ENCODE measurements around the gene SYTL5.

The SYTL5 gene

DNA sequence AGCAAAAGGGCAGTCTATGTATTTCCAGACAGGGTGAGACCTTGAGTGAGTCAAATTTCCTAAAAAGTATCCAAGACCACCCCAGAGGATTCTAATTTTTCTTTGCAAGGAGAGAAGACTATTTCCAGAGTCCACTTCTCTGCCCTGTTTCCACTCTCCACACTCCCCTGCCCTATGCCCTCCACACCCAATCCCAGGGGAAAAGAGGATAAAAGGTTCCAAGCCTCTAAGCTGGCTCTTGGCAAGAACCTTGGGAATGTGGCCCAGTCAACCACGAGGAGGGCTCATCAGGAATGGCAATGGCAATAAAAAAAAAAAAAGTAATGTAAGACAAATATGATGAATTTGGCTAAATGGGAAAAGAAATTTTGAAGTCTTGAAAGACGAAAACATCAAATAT is 148.5 kb downstream of the SYTL5 start:
- Histone ChIP-seq H3K36me3 (ENCODE audit: insufficient read depth, insufficient read length, low read length) (peaks cover 33% of the 10 kb centered on the region), H3K4me3 (ENCODE audit: insufficient read length, low read depth) (no peak overlapping the region), H3K27me3 (ENCODE audit: insufficient read depth, insufficient read length) (no peaks in the 10 kb centered on the region), H3K4me1 (ENCODE audit: insufficient read depth, insufficient read length) (no peaks in the 10 kb centered on the region), H3K9me3 (ENCODE audit: insufficient read depth, low read length) (no peaks in the 10 kb centered on the region), H3K9ac (ENCODE audit: insufficient read length, low read depth) (no peak overlapping the region)
- TF ChIP-seq YY1 (IDR thresholded peaks at IDR 0.05; ENCODE audit: insufficient read depth, insufficient read length) (no peak), ZNF274 (IDR thresholded peaks at IDR 0.05; ENCODE audit: low read depth, low read length) (no peak), SUZ12 (IDR thresholded peaks at IDR 0.05; ENCODE audit: extremely low read depth, insufficient read depth, insufficient read length) (no peak)
- no peak for DNase-seq (ENCODE audit: low read depth, low spot score)

DNA sequence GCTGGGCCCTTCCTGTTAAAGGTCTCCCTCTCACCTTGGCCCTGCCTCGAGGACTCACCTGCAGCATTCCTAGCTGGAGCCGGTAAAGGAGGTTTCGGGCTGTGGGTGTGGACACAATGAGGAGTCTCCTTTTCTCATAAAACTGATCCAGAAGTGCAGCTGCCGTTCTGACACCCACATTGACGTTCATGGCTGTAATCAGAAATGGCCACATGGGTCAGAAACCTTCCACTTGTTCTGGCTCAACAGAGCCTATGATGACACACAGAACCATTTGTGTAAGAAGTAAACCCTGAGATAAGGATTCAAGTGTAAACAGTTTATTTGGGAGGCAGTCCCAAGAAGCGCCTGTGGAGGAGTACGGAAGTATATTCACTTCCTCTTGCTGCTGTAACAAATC is 150.5 kb downstream of the SYTL5 start:
- DNase-seq (ENCODE audit: low read depth, low spot score), result no peak
- TF ChIP-seq ZNF274 (IDR thresholded peaks at IDR 0.05; ENCODE audit: low read depth, low read length) (no peak), SUZ12 (IDR thresholded peaks at IDR 0.05; ENCODE audit: extremely low read depth, insufficient read depth, insufficient read length) (no peak), YY1 (IDR thresholded peaks at IDR 0.05; ENCODE audit: insufficient read depth, insufficient read length) (no peak)

DNA sequence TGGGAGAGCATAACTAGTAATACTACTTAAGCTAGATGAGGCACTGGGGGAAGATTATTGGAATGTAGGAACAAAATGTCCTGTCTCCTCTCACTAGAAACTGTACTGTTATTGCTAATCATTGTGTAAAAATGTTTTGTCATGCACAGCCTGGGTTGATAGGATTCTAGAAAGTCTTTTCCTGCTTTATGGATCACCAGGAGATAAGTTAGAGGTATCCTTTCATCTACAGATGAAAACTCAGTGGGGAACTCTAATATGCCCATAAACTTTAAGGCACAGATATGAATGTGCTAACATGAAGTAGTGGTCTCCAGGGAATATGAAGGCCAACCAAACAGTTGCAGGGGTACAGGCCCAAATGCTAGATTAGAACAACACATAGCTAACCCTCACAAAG is 156.8 kb downstream of the SYTL5 start:
- Histone ChIP-seq H3K4me1 (ENCODE audit: insufficient read depth, insufficient read length) (no peaks in the 10 kb centered on the region), H3K9me3 (ENCODE audit: insufficient read depth, low read length) (no peaks in the 10 kb centered on the region), H3K36me3 (ENCODE audit: insufficient read depth, insufficient read length, low read length) (peaks cover 36% of the 10 kb centered on the region), H3K4me3 (ENCODE audit: insufficient read length, low read depth) (no peak overlapping the region), H3K27me3 (ENCODE audit: insufficient read depth, insufficient read length) (no peaks in the 10 kb centered on the region), H3K9ac (ENCODE audit: insufficient read length, low read depth) (no peak overlapping the region)
- DNase-seq (ENCODE audit: low read depth, low spot score), result no peak
- no peak for TF ChIP-seq SUZ12 (IDR thresholded peaks at IDR 0.05; ENCODE audit: extremely low read depth, insufficient read depth, insufficient read length)
- TF ChIP-seq ZNF274 (IDR thresholded peaks at IDR 0.05; ENCODE audit: low read depth, low read length), result no peak
- no peak for TF ChIP-seq YY1 (IDR thresholded peaks at IDR 0.05; ENCODE audit: insufficient read depth, insufficient read length)

More for the DNA sequence above, 150.5 kb downstream of the SYTL5 start:
- Histone ChIP-seq H3K9ac (ENCODE audit: insufficient read length, low read depth) (no peak overlapping the region), H3K36me3 (ENCODE audit: insufficient read depth, insufficient read length, low read length) (peaks cover 44% of the 10 kb centered on the region), H3K9me3 (ENCODE audit: insufficient read depth, low read length) (no peaks in the 10 kb centered on the region), H3K27me3 (ENCODE audit: insufficient read depth, insufficient read length) (no peaks in the 10 kb centered on the region), H3K4me1 (ENCODE audit: insufficient read depth, insufficient read length) (no peaks in the 10 kb centered on the region), H3K4me3 (ENCODE audit: insufficient read length, low read depth) (no peak overlapping the region)

DNA sequence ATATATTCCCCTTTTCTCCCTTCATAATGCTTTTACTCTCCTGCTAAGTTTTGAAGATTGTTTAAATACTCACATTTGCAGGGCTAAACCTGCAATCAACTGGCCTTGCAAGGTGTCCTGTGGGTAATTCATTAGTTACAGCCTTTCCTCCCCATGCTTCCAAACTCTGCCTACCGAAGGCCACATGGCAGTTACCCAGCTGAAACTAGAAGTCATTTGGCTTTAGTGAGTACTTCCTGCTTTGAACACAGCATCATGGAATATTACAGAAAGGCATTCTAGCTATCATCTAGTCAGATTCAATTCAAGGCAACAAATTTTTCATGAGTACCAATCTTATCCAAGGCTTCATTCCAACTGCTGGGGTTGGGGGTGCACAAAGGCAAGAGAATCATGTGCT is 158.7 kb downstream of the SYTL5 start:
- Histone ChIP-seq H3K9me3 (ENCODE audit: insufficient read depth, low read length) (no peaks in the 10 kb centered on the region), H3K4me1 (ENCODE audit: insufficient read depth, insufficient read length) (no peaks in the 10 kb centered on the region), H3K36me3 (ENCODE audit: insufficient read depth, insufficient read length, low read length) (peaks cover 30% of the 10 kb centered on the region), H3K27me3 (ENCODE audit: insufficient read depth, insufficient read length) (no peaks in the 10 kb centered on the region), H3K9ac (ENCODE audit: insufficient read length, low read depth) (no peak overlapping the region), H3K4me3 (ENCODE audit: insufficient read length, low read depth) (no peak overlapping the region)
- DNase-seq (ENCODE audit: low read depth, low spot score), result no peak
- no peak for TF ChIP-seq SUZ12 (IDR thresholded peaks at IDR 0.05; ENCODE audit: extremely low read depth, insufficient read depth, insufficient read length)
- no peak for TF ChIP-seq YY1 (IDR thresholded peaks at IDR 0.05; ENCODE audit: insufficient read depth, insufficient read length)
- no peak for TF ChIP-seq ZNF274 (IDR thresholded peaks at IDR 0.05; ENCODE audit: low read depth, low read length)

DNA sequence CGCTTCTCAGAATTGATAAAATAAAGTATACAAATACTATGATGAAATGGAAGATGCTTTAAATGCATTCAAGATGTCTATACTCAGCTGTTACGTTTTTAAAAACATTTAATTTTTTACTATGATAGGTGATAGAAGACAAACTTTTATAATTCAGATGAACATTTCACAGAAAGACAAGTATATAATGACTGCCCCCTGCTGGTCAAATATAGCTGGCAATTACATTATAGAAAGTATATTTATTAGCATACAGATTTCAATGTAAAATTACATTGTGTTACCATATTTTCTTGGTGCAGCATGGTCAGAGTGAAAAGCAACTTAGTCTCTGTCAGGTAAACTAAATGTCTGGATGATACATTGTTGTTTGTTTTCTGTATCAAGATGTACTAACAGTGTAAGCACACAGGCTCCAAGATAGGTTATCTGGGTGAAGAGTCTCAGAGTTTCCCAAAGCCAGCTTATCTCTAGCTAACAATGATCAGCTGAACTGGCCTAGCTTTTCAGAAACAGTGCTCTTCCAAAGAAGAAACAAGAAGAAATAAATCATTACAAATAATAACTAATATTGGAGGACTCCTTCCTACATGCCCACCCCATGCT is 160.2 kb downstream of the SYTL5 start:
- Histone ChIP-seq H3K9ac (ENCODE audit: insufficient read length, low read depth) (no peak overlapping the region), H3K27me3 (ENCODE audit: insufficient read depth, insufficient read length) (no peaks in the 10 kb centered on the region), H3K9me3 (ENCODE audit: insufficient read depth, low read length) (no peaks in the 10 kb centered on the region), H3K4me3 (ENCODE audit: insufficient read length, low read depth) (no peak overlapping the region), H3K36me3 (ENCODE audit: insufficient read depth, insufficient read length, low read length) (peaks cover 19% of the 10 kb centered on the region), H3K4me1 (ENCODE audit: insufficient read depth, insufficient read length) (peaks cover under 1% of the 10 kb centered on the region)
- TF ChIP-seq ZNF274 (IDR thresholded peaks at IDR 0.05; ENCODE audit: low read depth, low read length), result no peak
- no peak for TF ChIP-seq SUZ12 (IDR thresholded peaks at IDR 0.05; ENCODE audit: extremely low read depth, insufficient read depth, insufficient read length)
- TF ChIP-seq YY1 (IDR thresholded peaks at IDR 0.05; ENCODE audit: insufficient read depth, insufficient read length), result no peak
- no peak for DNase-seq (ENCODE audit: low read depth, low spot score)

DNA sequence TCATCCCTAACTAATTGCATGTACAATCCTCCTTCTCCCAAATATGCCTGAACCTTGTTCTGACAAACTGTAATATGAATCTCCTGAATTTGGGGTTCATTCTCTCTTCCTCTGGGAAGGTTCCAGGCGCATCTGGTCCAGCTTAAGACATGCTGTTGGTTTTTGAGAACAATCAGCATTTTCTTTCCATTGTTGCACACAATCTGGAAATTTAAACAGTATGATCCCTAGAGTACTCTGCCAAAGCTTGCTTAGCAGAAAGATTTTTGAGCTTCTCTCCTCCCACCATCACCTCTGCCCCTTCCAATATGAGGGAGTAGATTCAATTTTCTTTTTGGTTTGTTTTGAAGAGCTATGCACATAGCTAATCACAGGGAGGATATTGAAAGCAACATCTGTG is 164.2 kb downstream of the SYTL5 start:
- no peak for TF ChIP-seq YY1 (IDR thresholded peaks at IDR 0.05; ENCODE audit: insufficient read depth, insufficient read length)
- no peak for TF ChIP-seq ZNF274 (IDR thresholded peaks at IDR 0.05; ENCODE audit: low read depth, low read length)
- no peak for TF ChIP-seq SUZ12 (IDR thresholded peaks at IDR 0.05; ENCODE audit: extremely low read depth, insufficient read depth, insufficient read length)

DNA sequence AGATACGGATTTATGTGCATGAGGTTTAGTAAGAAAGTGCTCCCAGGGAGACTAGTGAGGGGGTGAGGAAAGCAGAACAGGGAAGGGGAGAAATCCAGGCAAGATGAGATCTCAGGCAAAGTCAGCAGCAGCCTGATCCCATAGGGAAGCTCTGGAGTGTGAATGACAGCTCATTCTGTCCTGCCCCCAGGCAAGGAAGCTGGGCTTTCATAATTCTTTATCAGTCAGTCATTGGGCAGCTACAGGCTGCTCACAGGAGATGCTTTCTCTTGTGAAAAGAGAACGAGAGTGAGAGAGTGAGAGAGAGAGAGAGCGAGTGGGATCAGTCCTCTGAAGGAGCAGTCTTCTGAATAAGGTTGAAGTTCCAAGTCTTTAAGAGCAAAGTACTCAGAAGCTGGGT is 166.2 kb downstream of the SYTL5 start:
- Histone ChIP-seq H3K4me1 (ENCODE audit: insufficient read depth, insufficient read length) (peaks cover 3% of the 10 kb centered on the region), H3K36me3 (ENCODE audit: insufficient read depth, insufficient read length, low read length) (peaks cover 2% of the 10 kb centered on the region), H3K27me3 (ENCODE audit: insufficient read depth, insufficient read length) (no peaks in the 10 kb centered on the region), H3K4me3 (ENCODE audit: insufficient read length, low read depth) (no peak overlapping the region), H3K9ac (ENCODE audit: insufficient read length, low read depth) (no peak overlapping the region), H3K9me3 (ENCODE audit: insufficient read depth, low read length) (no peaks in the 10 kb centered on the region)
- no peak for TF ChIP-seq YY1 (IDR thresholded peaks at IDR 0.05; ENCODE audit: insufficient read depth, insufficient read length)
- TF ChIP-seq ZNF274 (IDR thresholded peaks at IDR 0.05; ENCODE audit: low read depth, low read length), result no peak
- TF ChIP-seq SUZ12 (IDR thresholded peaks at IDR 0.05; ENCODE audit: extremely low read depth, insufficient read depth, insufficient read length), result no peak
- no peak for DNase-seq (ENCODE audit: low read depth, low spot score)

More for the DNA sequence above, 164.2 kb downstream of the SYTL5 start:
- no peak for DNase-seq (ENCODE audit: low read depth, low spot score)
- H3K9me3 ChIP-seq (ENCODE audit: insufficient read depth, low read length), result no peaks in the 10 kb centered on the region
- no peak overlapping the region for H3K9ac ChIP-seq (ENCODE audit: insufficient read length, low read depth)
- H3K4me3 ChIP-seq (ENCODE audit: insufficient read length, low read depth), result no peak overlapping the region
- H3K4me1 ChIP-seq (ENCODE audit: insufficient read depth, insufficient read length), result peaks cover 3% of the 10 kb centered on the region
- H3K27me3 ChIP-seq (ENCODE audit: insufficient read depth, insufficient read length), result no peaks in the 10 kb centered on the region
- peaks cover 2% of the 10 kb centered on the region for H3K36me3 ChIP-seq (ENCODE audit: insufficient read depth, insufficient read length, low read length)
